Liver (tissue), 9 donors: Measurements from ENCODE around the gene MUC7. TPM values are rescaled to one million over a fixed set of nuclear protein-coding genes. Genes with fewer than 3 reads are reported as not detected.

ENCODE experiments used
- DNase-seq: peaks from one replicate; pipeline ENCODE4 v3.0.0-alpha.2; 2017; ENCODE audit warnings: low spot score
- H3K27ac ChIP-seq, 2 donors: one replicate each; pipeline ENCODE4 v1.7.0; 2013; ENCODE audit warnings: inconsistent platforms in 2 of 2, low read length in 2 of 2, control low read depth in 1 of 2, low read depth in 1 of 2, mild to moderate bottlenecking in 1 of 2
- H3K27me3 ChIP-seq, 4 donors: one replicate each; pipeline versions ENCODE4 v1.6.1 to v1.7.0; 2013; ENCODE audit warnings: low read length in 3 of 4, inconsistent platforms in 1 of 4, mild to moderate bottlenecking in 1 of 4, moderate library complexity in 1 of 4; ENCODE audit not compliant: control insufficient read depth in 4 of 4, insufficient read depth in 4 of 4
- H3K36me3 ChIP-seq, 4 donors: one replicate each; pipeline versions ENCODE4 v1.6.1 to v1.7.0; 2013; ENCODE audit warnings: low read length in 3 of 4, mild to moderate bottlenecking in 3 of 4, low read depth in 1 of 4, moderate library complexity in 1 of 4; ENCODE audit not compliant: control insufficient read depth in 4 of 4, insufficient read depth in 3 of 4
- H3K4me1 ChIP-seq, 4 donors: one replicate each; pipeline versions ENCODE4 v1.6.1 to v1.7.0; 2013; ENCODE audit warnings: low read length in 3 of 4, mild to moderate bottlenecking in 3 of 4, moderate library complexity in 1 of 4; ENCODE audit not compliant: control insufficient read depth in 4 of 4, insufficient read depth in 4 of 4
- H3K4me3 ChIP-seq, 3 donors: one replicate each; pipeline versions ENCODE4 v1.6.1 to v1.7.0; 2013; ENCODE audit warnings: low read length in 3 of 3, control low read depth in 1 of 3, low read depth in 1 of 3, mild to moderate bottlenecking in 1 of 3
- H3K9ac ChIP-seq, 2 donors: one replicate each; pipeline ENCODE4 v1.7.0; 2013; ENCODE audit warnings: low read length in 2 of 2, mild to moderate bottlenecking in 2 of 2, moderate library complexity in 2 of 2, control low read depth in 1 of 2, low read depth in 1 of 2
- H3K9me3 ChIP-seq, 4 donors: one replicate each; pipeline versions ENCODE4 v1.6.1 to v1.7.0; 2013; ENCODE audit warnings: low read length in 3 of 4; ENCODE audit not compliant: control insufficient read depth in 4 of 4
- ATF3 ChIP-seq: IDR thresholded peaks from 2 replicates; pipeline ENCODE4 v1.6.1; 2016; ENCODE audit warnings: antibody characterized with exemption
- CTCF ChIP-seq: fragments of 150-350 bp; IDR thresholded peaks from 2 replicates; pipeline ENCODE4 v1.5.1; 2017; ENCODE audit warnings: improper control_type of control experiment, low read depth, low read length; ENCODE audit not compliant: missing input control
- EGR1 ChIP-seq, 2 donors: IDR thresholded peaks; 2 replicates each; pipeline ENCODE4 v1.6.1; 2016 to 2018; ENCODE audit warnings: antibody characterized with exemption in 2 of 2, low read depth in 2 of 2
- FOXA1 ChIP-seq: IDR thresholded peaks from 2 replicates; pipeline ENCODE4 v1.6.1; 2016; ENCODE audit warnings: antibody characterized with exemption
- FOXA2 ChIP-seq: IDR thresholded peaks from 2 replicates; pipeline ENCODE4 v1.6.1; 2016; ENCODE audit warnings: antibody characterized with exemption
- GABPA ChIP-seq, 2 donors: IDR thresholded peaks in 1 of 2; conservative IDR thresholded peaks in 1 of 2; 2 replicates each; pipeline ENCODE4 v1.6.1; 2016; ENCODE audit warnings: antibody characterized with exemption in 2 of 2, mild to moderate bottlenecking in 1 of 2, moderate library complexity in 1 of 2
- HNF4A ChIP-seq, 2 donors: conservative IDR thresholded peaks; 2 replicates each; pipeline ENCODE4 v1.6.1; 2016; ENCODE audit warnings: antibody characterized with exemption in 2 of 2, mild to moderate bottlenecking in 2 of 2
- HNF4G ChIP-seq: IDR thresholded peaks from 2 replicates; pipeline ENCODE4 v1.6.1; 2016; ENCODE audit warnings: antibody characterized with exemption
- JUND ChIP-seq, 2 donors: IDR thresholded peaks; 2 replicates each; pipeline ENCODE4 v1.6.1; 2016; ENCODE audit warnings: antibody characterized with exemption in 2 of 2
- MAX ChIP-seq: IDR thresholded peaks from 2 replicates; pipeline ENCODE4 v1.6.1; 2016; ENCODE audit warnings: antibody characterized with exemption
- NR2F2 ChIP-seq: IDR thresholded peaks from 2 replicates; pipeline ENCODE4 v1.6.1; 2016; ENCODE audit warnings: antibody characterized with exemption
- RAD21 ChIP-seq, 2 donors: IDR thresholded peaks; 2 replicates each; pipeline ENCODE4 v1.6.1; 2016; ENCODE audit warnings: antibody characterized with exemption in 2 of 2, mild to moderate bottlenecking in 2 of 2
- REST ChIP-seq: IDR thresholded peaks from 2 replicates; pipeline ENCODE4 v1.6.1; 2016; ENCODE audit warnings: antibody characterized with exemption, mild to moderate bottlenecking
- RXRA ChIP-seq, 2 donors: IDR thresholded peaks; 2 replicates each; pipeline ENCODE4 v1.6.1; 2017 to 2018; ENCODE audit warnings: antibody characterized with exemption in 2 of 2, mild to moderate bottlenecking in 1 of 2
- SP1 ChIP-seq: IDR thresholded peaks from 2 replicates; pipeline ENCODE4 v1.6.1; 2018; ENCODE audit warnings: antibody characterized with exemption, mild to moderate bottlenecking
- TAF1 ChIP-seq: conservative IDR thresholded peaks from 2 replicates; pipeline ENCODE4 v1.6.1; 2016; ENCODE audit warnings: antibody characterized with exemption, mild to moderate bottlenecking
- YY1 ChIP-seq: IDR thresholded peaks from 2 replicates; pipeline ENCODE4 v1.6.1; 2016; ENCODE audit warnings: antibody characterized with exemption, mild to moderate bottlenecking
- ZBTB33 ChIP-seq: IDR thresholded peaks from 2 replicates; pipeline ENCODE4 v1.6.1; 2016; ENCODE audit warnings: antibody characterized with exemption
- WGBS: extraction: QIAGEN DNeasy Blood & Tissue Kit; methylation state at CpG from one replicate; pipeline ENCODE4 v1.1.7; 2013; 5-methylcytosine and 5-hydroxymethylcytosine counted together
- polyA plus RNA-seq, 2 donors: library from polyadenylated mRNA; stranded (reverse) in 1 of 2; unstranded in 1 of 2; fragments of 200-250 nt in 1 of 2; fragments of >200 nt in 1 of 2; fragmentation: Nextera tagmentation in 1 of 2; extraction: Ambion mirVana in 1 of 2; gene quantifications; one replicate each; pipeline versions ENCODE4 v1.2.1 to v1.2.3, GENCODE V29; 2013 to 2015
- total RNA-seq, 2 donors: library from RNA; depleted of rRNA; stranded (reverse); fragments of >200 nt; gene quantifications; one replicate each; pipeline ENCODE4 v1.2.3, GENCODE V29; 2014
- donor health status: healthy.
- donor health status: healthy.
- donor health status: healthy.
- donor health status: healthy.
- donor health status: healthy.

The MUC7 gene
- total and polyA plus RNA-seq, 4 donors = not detected

- no peaks in the 10 kb centered on the region for H3K4me1 ChIP-seq
- no peak overlapping the region for H3K9ac ChIP-seq
- peaks cover 0 to 1% (median 0%) of the 10 kb centered on the region in 4 donors for H3K27me3 ChIP-seq
- H3K27ac ChIP-seq = no peak overlapping the region
- TF ChIP-seq MAX (no peak), HNF4A (conservative IDR thresholded peaks at IDR 0.05) (no peak), NR2F2 (no peak), CTCF (no peak), FOXA1 (no peak), JUND (IDR thresholded peaks at IDR 0.05) (no peak), FOXA2 (no peak), SP1 (no peak), GABPA (IDR thresholded peaks at IDR 0.05 in 1 of 2, conservative IDR thresholded peaks at IDR 0.05 in 1 of 2) (no peak), RAD21 (IDR thresholded peaks at IDR 0.05) (no peak), RXRA (IDR thresholded peaks at IDR 0.05) (no peak), ATF3 (no peak), HNF4G (no peak)
- no peaks in the 10 kb centered on the region for H3K9me3 ChIP-seq
- no peak overlapping the region for H3K4me3 ChIP-seq
- no peaks in the 10 kb centered on the region for H3K36me3 ChIP-seq
- DNase-seq = no peak
These were observed 29.5 kb upstream of the MUC7 start for GRCh38 chr4:70442474-70442873.

GRCh38 chr4:70443329-70443728 lies 28.7 kb upstream of the MUC7 start:
- H3K9ac ChIP-seq = no peak overlapping the region
- H3K4me3 ChIP-seq = no peak overlapping the region
- no peak for DNase-seq
- no peak for TF ChIP-seq ATF3
- TF ChIP-seq RAD21 (IDR thresholded peaks at IDR 0.05) = no peak
- no peak for TF ChIP-seq REST
- TF ChIP-seq NR2F2 = no peak
- TF ChIP-seq RXRA (IDR thresholded peaks at IDR 0.05) = no peak
- TF ChIP-seq FOXA2 = no peak
- TF ChIP-seq MAX = no peak
- no peak for TF ChIP-seq JUND (IDR thresholded peaks at IDR 0.05)
- TF ChIP-seq GABPA (IDR thresholded peaks at IDR 0.05 in 1 of 2, conservative IDR thresholded peaks at IDR 0.05 in 1 of 2) = no peak
- TF ChIP-seq CTCF = no peak
- no peak for TF ChIP-seq FOXA1
- no peak for TF ChIP-seq SP1
- TF ChIP-seq HNF4A (conservative IDR thresholded peaks at IDR 0.05) = no peak
- no peak for TF ChIP-seq TAF1
- TF ChIP-seq YY1 = no peak
- TF ChIP-seq EGR1 (IDR thresholded peaks at IDR 0.05; ENCODE audit: low read depth in 2 of 2) = no peak
- no peak for TF ChIP-seq ZBTB33
- no peaks in the 10 kb centered on the region for H3K4me1 ChIP-seq
- H3K9me3 ChIP-seq = no peaks in the 10 kb centered on the region
- no peaks in the 10 kb centered on the region for H3K36me3 ChIP-seq
- H3K27me3 ChIP-seq = no peaks in the 10 kb centered on the region
- H3K27ac ChIP-seq = no peak overlapping the region
- 86% methylated on average over 5 of the region's 5 CpGs for WGBS
